GM23248 (cell line): ENCODE results near the gene LSM3. TPM values are rescaled to one million over a fixed set of nuclear protein-coding genes. Genes with fewer than 3 reads are reported as not detected.

ENCODE experiments used
- DNase-seq: peaks from one replicate; pipeline ENCODE4 v3.0.0-alpha.2; 2015
- H2AFZ ChIP-seq: fragments of 200-600 bp; sonication (generic); 2 replicates; pipeline ENCODE4 v1.6.1; 2016; ENCODE audit warnings: antibody characterized with exemption
- H3F3A ChIP-seq: fragments of 200-600 bp; sonication (generic); 2 replicates; pipeline ENCODE4 v1.6.1; 2016; ENCODE audit warnings: mild to moderate bottlenecking, antibody characterized with exemption, mixed run types; ENCODE audit not compliant: insufficient read depth
- H3K27ac ChIP-seq: fragments of 200-600 bp; sonication (generic); 2 replicates; pipeline ENCODE4 v1.5.1; 2016; ENCODE audit warnings: mild to moderate bottlenecking
- H3K27me3 ChIP-seq: fragments of 200-600 bp; sonication (generic); replicated peaks from 2 replicates; pipeline ENCODE4 v1.6.1; 2016; ENCODE audit warnings: mild to moderate bottlenecking; ENCODE audit not compliant: insufficient read depth
- H3K36me3 ChIP-seq: fragments of 200-600 bp; sonication (generic); 2 replicates; pipeline ENCODE4 v1.6.1; 2016; ENCODE audit warnings: low read depth, mild to moderate bottlenecking
- H3K4me1 ChIP-seq: fragments of 200-600 bp; sonication (generic); 2 replicates; pipeline ENCODE4 v1.6.1; 2016; ENCODE audit warnings: mild to moderate bottlenecking; ENCODE audit not compliant: insufficient read depth
- H3K4me2 ChIP-seq: fragments of 200-600 bp; sonication (generic); one replicate; pipeline ENCODE4 v1.6.1; 2016; ENCODE audit warnings: mild to moderate bottlenecking; ENCODE audit not compliant: unreplicated experiment
- H3K4me3 ChIP-seq: fragments of 200-600 bp; sonication (generic); 2 replicates; pipeline ENCODE4 v1.5.1; 2016; ENCODE audit warnings: mild to moderate bottlenecking
- H3K79me2 ChIP-seq: fragments of 200-600 bp; sonication (generic); 2 replicates; pipeline ENCODE4 v1.6.1; 2016; ENCODE audit warnings: mild to moderate bottlenecking; ENCODE audit not compliant: insufficient read depth
- H3K9ac ChIP-seq: fragments of 200-600 bp; sonication (generic); 2 replicates; pipeline ENCODE4 v1.6.1; 2016; ENCODE audit warnings: mild to moderate bottlenecking
- H3K9me2 ChIP-seq: fragments of 200-600 bp; sonication (generic); 2 replicates; pipeline ENCODE4 v1.6.1; 2016; ENCODE audit warnings: mixed run types, mild to moderate bottlenecking, moderate library complexity; ENCODE audit not compliant: insufficient read depth
- H3K9me3 ChIP-seq: fragments of 200-600 bp; sonication (generic); one replicate; pipeline ENCODE4 v1.6.1; 2017; ENCODE audit warnings: low read depth
- H4K20me1 ChIP-seq: fragments of 200-600 bp; sonication (generic); 2 replicates; pipeline ENCODE4 v1.6.0; 2016; ENCODE audit not compliant: insufficient read depth
- EZH2 ChIP-seq: fragments of 200-600 bp; sonication (generic); IDR thresholded peaks from 2 replicates; pipeline ENCODE4 v1.6.1; 2018; ENCODE audit warnings: antibody characterized with exemption, mild to moderate bottlenecking; ENCODE audit not compliant: insufficient read depth, poor library complexity, severe bottlenecking
- EZH2phosphoT487 ChIP-seq: fragments of 200-600 bp; sonication (generic); IDR thresholded peaks from 2 replicates; pipeline ENCODE4 v1.6.1; 2018; ENCODE audit warnings: antibody characterized with exemption, moderate library complexity, mild to moderate bottlenecking, low read depth; ENCODE audit not compliant: insufficient read depth
- WGBS, 2 experiments: methylation state at CpG; one replicate each; pipeline ENCODE4 v1.1.6; 2015 to 2017; ENCODE audit warnings: low lambda C conversion rate in 2 of 2, low coverage in 1 of 2; ENCODE audit errors: missing lambda C conversion rate in 2 of 2; 5-methylcytosine and 5-hydroxymethylcytosine counted together
- in situ Hi-C: fragments of 300-500 bp; cut with MboI; formaldehyde crosslinking; loops from 2 replicates; pipeline ENCODE4 v1.15.0; 2020
- polyA plus RNA-seq: library from polyadenylated mRNA; unstranded; fragments of >200 nt; fragmentation: Nextera tagmentation; extraction: Ambion mirVana; gene quantifications from 2 replicates; pipeline ENCODE4 v1.2.1, GENCODE V29; 2016
- total RNA-seq: library from RNA; depleted of rRNA; stranded (reverse); fragments of >200 nt; shearing (Covaris generic); gene quantifications from 2 replicates; pipeline ENCODE4 v1.2.3, GENCODE V29; 2014

LSM3 gene
- total and polyA plus RNA-seq, 2 experiments from 2014 or later, result 9.4 to 32.3 TPM

- H3F3A ChIP-seq, result peaks cover 17% of the 10 kb centered on the region
- 8% methylated on average over 4 of the region's 4 CpGs for WGBS, 2 experiments
- H3K4me2 ChIP-seq, result peak overlapping the region; percentile 81
- TF ChIP-seq EZH2, result no peak
- TF ChIP-seq EZH2phosphoT487, result 0 out of 2 replicates have a peak, but pooled peaks have one; percentile 84
- H3K4me1 ChIP-seq, result peaks cover 34% of the 10 kb centered on the region
- no peak overlapping the region; the same call in 1 of the 2 replicates for H3K9ac ChIP-seq
- DNase-seq, result peak; percentile 69
- in situ Hi-C loops, result no loop called here
- no peaks in the 10 kb centered on the region for H3K36me3 ChIP-seq
- no peaks in the 10 kb centered on the region for H4K20me1 ChIP-seq
- no peaks in the 10 kb centered on the region for H3K9me2 ChIP-seq
- peak overlapping the region; percentile 18 for H3K4me3 ChIP-seq
- H3K9me3 ChIP-seq, result no peaks in the 10 kb centered on the region
- no peaks in the 10 kb centered on the region for H3K79me2 ChIP-seq
- no peaks in the 10 kb centered on the region for H3K27me3 ChIP-seq
- H3K27ac ChIP-seq, result peak overlapping the region; percentile 47
- H2AFZ ChIP-seq, result no peak overlapping the region; the same call in 1 of the 2 replicates
These were observed 32.4 kb downstream of the LSM3 start for GRCh38 chr3:14210843-14211594.

GRCh38 chr3:14211621-14212020 is 33.0 kb downstream of the LSM3 start:
- Histone ChIP-seq H3K9me2 (no peaks in the 10 kb centered on the region), H3F3A (peaks cover 17% of the 10 kb centered on the region), H3K4me1 (peaks cover 34% of the 10 kb centered on the region), H3K27me3 (no peaks in the 10 kb centered on the region), H3K79me2 (no peaks in the 10 kb centered on the region), H2AFZ (no peak overlapping the region; the same call in 1 of the 2 replicates), H3K4me2 (peak overlapping the region; percentile 81), H3K27ac (peak overlapping the region; percentile 47), H3K9ac (no peak overlapping the region; the same call in 1 of the 2 replicates), H3K9me3 (no peaks in the 10 kb centered on the region), H3K4me3 (no peak overlapping the region; the same call in 1 of the 2 replicates), H3K36me3 (no peaks in the 10 kb centered on the region), H4K20me1 (no peaks in the 10 kb centered on the region)
- DNase-seq, result no peak
- TF ChIP-seq EZH2phosphoT487 (no peak), EZH2 (no peak)
- WGBS, 2 experiments, result 31 to 39% methylated on average over 4 of the region's 4 CpGs
- in situ Hi-C loops, result no loop called here

GRCh38 chr3:14212032-14212431 is 33.4 kb downstream of the LSM3 start:
- no peak overlapping the region for H3K9ac ChIP-seq
- DNase-seq, result no peak
- H3K27me3 ChIP-seq, result no peaks in the 10 kb centered on the region
- no peaks in the 10 kb centered on the region for H3K36me3 ChIP-seq
- H3K9me3 ChIP-seq, result no peaks in the 10 kb centered on the region
- in situ Hi-C loops, result no loop called here
- no peak for TF ChIP-seq EZH2phosphoT487
- TF ChIP-seq EZH2, result no peak
- H4K20me1 ChIP-seq, result no peaks in the 10 kb centered on the region
- H3K79me2 ChIP-seq, result no peaks in the 10 kb centered on the region
- H3K4me1 ChIP-seq, result peaks cover 34% of the 10 kb centered on the region
- no peak overlapping the region for H3K4me3 ChIP-seq
- 89 to 99% methylated on average over 3 of the region's 3 CpGs for WGBS, 2 experiments
- peak overlapping the region; percentile 81 for H3K4me2 ChIP-seq
- H3K9me2 ChIP-seq, result no peaks in the 10 kb centered on the region
- H3F3A ChIP-seq, result peaks cover 17% of the 10 kb centered on the region
- H2AFZ ChIP-seq, result no peak overlapping the region
- no peak overlapping the region for H3K27ac ChIP-seq

GRCh38 chr3:14213066-14213774 is 34.6 kb downstream of the LSM3 start:
- H3K9me3 ChIP-seq, result no peaks in the 10 kb centered on the region
- peaks cover 17% of the 10 kb centered on the region for H3F3A ChIP-seq
- H3K27ac ChIP-seq, result no peak overlapping the region
- no peaks in the 10 kb centered on the region for H3K36me3 ChIP-seq
- DNase-seq, result no peak
- H3K79me2 ChIP-seq, result no peaks in the 10 kb centered on the region
- H3K9me2 ChIP-seq, result no peaks in the 10 kb centered on the region
- H3K4me1 ChIP-seq, result peaks cover 34% of the 10 kb centered on the region
- H4K20me1 ChIP-seq, result no peaks in the 10 kb centered on the region
- 86 to 89% methylated on average over 7 of the region's 7 CpGs for WGBS, 2 experiments
- H3K27me3 ChIP-seq, result no peaks in the 10 kb centered on the region
- H3K9ac ChIP-seq, result no peak overlapping the region
- no peak for TF ChIP-seq EZH2
- no peak for TF ChIP-seq EZH2phosphoT487
- H3K4me2 ChIP-seq, result no peak overlapping the region
- no peak overlapping the region for H2AFZ ChIP-seq
- H3K4me3 ChIP-seq, result no peak overlapping the region
- in situ Hi-C loops, result no loop called here
